GM18498 (cell line): ENCODE measurements around the gene CRIM1.

Source experiments
- ATAC-seq: cut with Tn5 transposase; IDR thresholded peaks from one replicate; pipeline ENCODE4 v1.9.1; 2021; ENCODE audit warnings: mild to moderate bottlenecking, moderate library complexity; ENCODE audit not compliant: unreplicated experiment

CRIM1 gene

GRCh38 chr2:36371070-36371874, 15.7 kb downstream of the CRIM1 start:
- no peak for ATAC-seq

- ATAC-seq: no peak
Observed at GRCh38 chr2:36371928-36372391, 16.4 kb downstream of the CRIM1 start.

- no peak for ATAC-seq
Observed at GRCh38 chr2:36373149-36373926, 17.8 kb downstream of the CRIM1 start.

- no peak for ATAC-seq
Observed at GRCh38 chr2:36374585-36374984, 19.0 kb downstream of the CRIM1 start.

GRCh38 chr2:36376319-36376765, 20.8 kb downstream of the CRIM1 start:
- no peak for ATAC-seq

GRCh38 chr2:36376992-36377738, 21.6 kb downstream of the CRIM1 start:
- no peak for ATAC-seq

GRCh38 chr2:36379710-36380448, 24.3 kb downstream of the CRIM1 start:
- no peak for ATAC-seq

- ATAC-seq: no peak
Observed at GRCh38 chr2:36380624-36381481, 25.3 kb downstream of the CRIM1 start.

GRCh38 chr2:36381993-36382392, 26.4 kb downstream of the CRIM1 start:
- ATAC-seq: no peak

GRCh38 chr2:36382472-36382871, 26.9 kb downstream of the CRIM1 start:
- no peak for ATAC-seq

- no peak for ATAC-seq
Observed at GRCh38 chr2:36383726-36384125, 28.1 kb downstream of the CRIM1 start.

- no peak for ATAC-seq
Observed at GRCh38 chr2:36384454-36384853, 28.9 kb downstream of the CRIM1 start.

- no peak for ATAC-seq
Observed at GRCh38 chr2:36385603-36386002, 30.0 kb downstream of the CRIM1 start.

- ATAC-seq: no peak
Observed at GRCh38 chr2:36387258-36387916, 31.8 kb downstream of the CRIM1 start.

GRCh38 chr2:36388472-36388871, 32.9 kb downstream of the CRIM1 start:
- no peak for ATAC-seq

- no peak for ATAC-seq
Observed at GRCh38 chr2:36389091-36389564, 33.5 kb downstream of the CRIM1 start.

GRCh38 chr2:36389577-36389976, 34.0 kb downstream of the CRIM1 start:
- ATAC-seq: no peak

- ATAC-seq: no peak
Observed at GRCh38 chr2:36392571-36393255, 37.1 kb downstream of the CRIM1 start.
